IPS-18a (cell line): ENCODE results near the gene ATG9A.

Experiments used
- H3K27ac ChIP-seq: one replicate; pipeline ENCODE4 v1.5.1; 2013; ENCODE audit warnings: low read length
- H3K27me3 ChIP-seq: one replicate; pipeline ENCODE4 v1.6.1; 2013; ENCODE audit warnings: mild to moderate bottlenecking, low read length; ENCODE audit not compliant: control insufficient read depth, insufficient read depth
- H3K36me3 ChIP-seq: one replicate; pipeline ENCODE4 v1.6.1; 2013; ENCODE audit warnings: low read depth, low read length; ENCODE audit not compliant: control insufficient read depth
- H3K4me1 ChIP-seq: one replicate; pipeline ENCODE4 v1.6.1; 2013; ENCODE audit warnings: low read depth, low read length; ENCODE audit not compliant: control insufficient read depth
- H3K4me3 ChIP-seq: one replicate; pipeline ENCODE4 v1.5.1; 2013; ENCODE audit warnings: low read length
- H3K9ac ChIP-seq: one replicate; pipeline ENCODE4 v1.6.1; 2013; ENCODE audit warnings: mild to moderate bottlenecking, low read length, moderate library complexity
- H3K9me3 ChIP-seq: one replicate; pipeline ENCODE4 v1.6.1; 2013; ENCODE audit warnings: low read depth, low read length; ENCODE audit not compliant: control insufficient read depth

The ATG9A gene

GRCh38 chr2:219230059-219230540 is 664 bp upstream of the ATG9A start:
- peak overlapping the region; percentile 95 for H3K9ac ChIP-seq
- H3K9me3 ChIP-seq: no peaks in the 10 kb centered on the region
- peak overlapping the region; percentile 98 for H3K4me3 ChIP-seq
- peaks cover 29% of the 10 kb centered on the region for H3K36me3 ChIP-seq
- H3K27ac ChIP-seq: peak overlapping the region; percentile 83
- H3K27me3 ChIP-seq: no peaks in the 10 kb centered on the region
- H3K4me1 ChIP-seq: peaks cover 3% of the 10 kb centered on the region

GRCh38 chr2:219228911-219229304 is 528 bp downstream of the ATG9A start:
- Histone ChIP-seq H3K27ac (no peak overlapping the region), H3K4me1 (peaks cover 3% of the 10 kb centered on the region), H3K36me3 (peaks cover 29% of the 10 kb centered on the region)

GRCh38 chr2:219228041-219228910 is 1.2 kb downstream of the ATG9A start:
- Histone ChIP-seq H3K9ac (peak overlapping the region; percentile 95), H3K27me3 (no peaks in the 10 kb centered on the region), H3K27ac (no peak overlapping the region), H3K9me3 (no peaks in the 10 kb centered on the region), H3K4me3 (peak overlapping the region; percentile 98), H3K36me3 (peaks cover 31% of the 10 kb centered on the region), H3K4me1 (peaks cover 3% of the 10 kb centered on the region)

More at GRCh38 chr2:219228911-219229304, 528 bp downstream of the ATG9A start:
- H3K27me3 ChIP-seq: no peaks in the 10 kb centered on the region
- H3K9me3 ChIP-seq: no peaks in the 10 kb centered on the region
- peak overlapping the region; percentile 98 for H3K4me3 ChIP-seq
- peak overlapping the region; percentile 95 for H3K9ac ChIP-seq

GRCh38 chr2:219225350-219225749 is 4.1 kb downstream of the ATG9A start:
- H3K4me1 ChIP-seq: peaks cover under 1% of the 10 kb centered on the region
- no peaks in the 10 kb centered on the region for H3K27me3 ChIP-seq
- no peak overlapping the region for H3K27ac ChIP-seq
- no peak overlapping the region for H3K9ac ChIP-seq
- H3K4me3 ChIP-seq: no peak overlapping the region
- H3K36me3 ChIP-seq: peaks cover 25% of the 10 kb centered on the region
- no peaks in the 10 kb centered on the region for H3K9me3 ChIP-seq

GRCh38 chr2:219223831-219224610 is 5.4 kb downstream of the ATG9A start:
- Histone ChIP-seq H3K27me3 (no peaks in the 10 kb centered on the region), H3K9ac (no peak overlapping the region), H3K27ac (no peak overlapping the region), H3K4me3 (no peak overlapping the region), H3K9me3 (no peaks in the 10 kb centered on the region), H3K4me1 (peaks cover 6% of the 10 kb centered on the region), H3K36me3 (peaks cover 25% of the 10 kb centered on the region)

GRCh38 chr2:219221957-219222518 is 7.4 kb downstream of the ATG9A start:
- H3K27me3 ChIP-seq: no peaks in the 10 kb centered on the region
- H3K9me3 ChIP-seq: no peaks in the 10 kb centered on the region
- no peak overlapping the region for H3K4me3 ChIP-seq
- H3K4me1 ChIP-seq: peaks cover 6% of the 10 kb centered on the region
- peaks cover 25% of the 10 kb centered on the region for H3K36me3 ChIP-seq
- H3K27ac ChIP-seq: no peak overlapping the region
- no peak overlapping the region for H3K9ac ChIP-seq

GRCh38 chr2:219220652-219221402 is 8.6 kb downstream of the ATG9A start:
- no peaks in the 10 kb centered on the region for H3K27me3 ChIP-seq
- peaks cover 6% of the 10 kb centered on the region for H3K4me1 ChIP-seq
- no peak overlapping the region for H3K9ac ChIP-seq
- H3K27ac ChIP-seq: no peak overlapping the region
- H3K36me3 ChIP-seq: peaks cover 25% of the 10 kb centered on the region
- no peaks in the 10 kb centered on the region for H3K9me3 ChIP-seq
- no peak overlapping the region for H3K4me3 ChIP-seq

- Histone ChIP-seq H3K27me3 (no peaks in the 10 kb centered on the region), H3K9me3 (no peaks in the 10 kb centered on the region), H3K4me1 (peaks cover 6% of the 10 kb centered on the region), H3K36me3 (peaks cover 26% of the 10 kb centered on the region), H3K4me3 (peak overlapping the region; percentile 83), H3K27ac (no peak overlapping the region), H3K9ac (peak overlapping the region; percentile 67)
These were observed 9.5 kb downstream of the ATG9A start for GRCh38 chr2:219219784-219220532.

GRCh38 chr2:219218732-219219701 is 10.4 kb downstream of the ATG9A start, which contains the start of gene ABCB6:
TSS of gene ABCB6 (minus strand) at chr2:219218958. CDS start at chr2:219218673, 285 bp downstream.
- no peaks in the 10 kb centered on the region for H3K27me3 ChIP-seq
- peaks cover 6% of the 10 kb centered on the region for H3K4me1 ChIP-seq
- H3K9me3 ChIP-seq: no peaks in the 10 kb centered on the region
- H3K4me3 ChIP-seq: peak within 1 kb of the TSS; percentile 83
- H3K27ac ChIP-seq: peak within 1 kb of the TSS; percentile 21
- H3K36me3 ChIP-seq: peaks cover 26% of the 10 kb centered on the region
- H3K9ac ChIP-seq: peak within 1 kb of the TSS; percentile 67
